ENCODE measurements around the gene PRSS33.

The PRSS33 gene

DNA sequence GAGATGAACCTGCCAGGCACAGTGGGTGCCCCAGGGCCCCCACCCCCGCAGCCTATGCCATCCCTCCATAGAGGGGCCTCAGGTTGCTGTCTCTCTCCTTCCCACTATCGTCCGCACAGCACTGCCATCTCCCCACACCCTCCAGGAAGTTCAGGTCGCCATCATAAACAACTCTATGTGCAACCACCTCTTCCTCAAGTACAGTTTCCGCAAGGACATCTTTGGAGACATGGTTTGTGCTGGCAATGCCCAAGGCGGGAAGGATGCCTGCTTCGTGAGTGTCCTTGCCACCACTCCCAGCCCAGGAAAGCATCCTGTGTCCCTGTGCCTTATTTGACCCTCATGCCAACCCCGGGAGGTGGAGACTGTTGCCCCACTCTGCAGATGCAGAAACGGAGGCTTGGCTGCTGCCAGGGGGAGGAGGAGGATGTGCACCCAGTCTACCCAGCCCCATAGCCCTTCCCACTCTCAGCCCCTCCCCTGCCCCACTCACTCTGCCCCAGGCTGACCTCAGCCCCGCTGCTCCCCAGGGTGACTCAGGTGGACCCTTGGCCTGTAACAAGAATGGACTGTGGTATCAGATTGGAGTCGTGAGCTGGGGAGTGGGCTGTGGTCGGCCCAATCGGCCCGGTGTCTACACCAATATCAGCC lies 33.6 kb upstream of the PRSS33 start:
- no peak for DNase-seq

- no peak for DNase-seq
Observed at GRCh38 chr16:2819939-2820835, 32.8 kb upstream of the PRSS33 start.

DNA sequence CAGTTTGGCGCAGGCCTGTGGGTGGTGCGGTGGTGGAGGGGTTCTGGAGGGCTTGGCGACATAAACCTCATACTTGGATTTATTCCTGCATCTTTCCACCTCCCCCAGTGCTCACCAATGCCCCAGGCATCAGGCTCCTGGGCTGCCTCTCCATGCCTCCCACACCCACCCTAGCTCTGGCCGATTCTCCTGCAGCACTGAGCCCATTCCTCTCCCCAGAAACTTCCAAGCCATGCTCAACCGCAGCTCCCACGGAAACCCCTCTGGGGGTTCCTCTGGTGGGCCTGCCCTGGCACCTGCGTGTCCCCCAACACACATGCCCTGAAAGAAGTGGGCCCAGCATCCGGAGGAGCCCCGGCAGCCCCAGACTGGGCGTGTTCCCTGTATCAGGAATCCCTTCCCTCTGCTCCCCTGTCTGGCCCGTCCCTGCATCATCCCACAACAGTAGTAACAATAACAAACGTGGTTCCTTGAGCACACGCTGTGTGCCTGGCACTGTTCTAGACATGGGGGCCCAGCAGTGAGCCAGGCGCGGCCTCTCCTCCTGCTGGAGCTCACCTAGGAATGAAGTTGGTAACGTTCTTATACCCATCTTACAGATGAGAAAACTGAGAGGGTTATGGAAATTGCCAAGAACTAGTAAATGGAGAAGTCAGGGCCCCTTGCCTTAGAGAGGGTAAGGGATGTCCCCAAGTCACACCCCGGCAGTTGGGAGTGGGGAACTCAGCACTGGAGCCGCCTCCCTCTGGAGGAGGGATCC lies 32.0 kb upstream of the PRSS33 start:
- no peak for DNase-seq

DNA sequence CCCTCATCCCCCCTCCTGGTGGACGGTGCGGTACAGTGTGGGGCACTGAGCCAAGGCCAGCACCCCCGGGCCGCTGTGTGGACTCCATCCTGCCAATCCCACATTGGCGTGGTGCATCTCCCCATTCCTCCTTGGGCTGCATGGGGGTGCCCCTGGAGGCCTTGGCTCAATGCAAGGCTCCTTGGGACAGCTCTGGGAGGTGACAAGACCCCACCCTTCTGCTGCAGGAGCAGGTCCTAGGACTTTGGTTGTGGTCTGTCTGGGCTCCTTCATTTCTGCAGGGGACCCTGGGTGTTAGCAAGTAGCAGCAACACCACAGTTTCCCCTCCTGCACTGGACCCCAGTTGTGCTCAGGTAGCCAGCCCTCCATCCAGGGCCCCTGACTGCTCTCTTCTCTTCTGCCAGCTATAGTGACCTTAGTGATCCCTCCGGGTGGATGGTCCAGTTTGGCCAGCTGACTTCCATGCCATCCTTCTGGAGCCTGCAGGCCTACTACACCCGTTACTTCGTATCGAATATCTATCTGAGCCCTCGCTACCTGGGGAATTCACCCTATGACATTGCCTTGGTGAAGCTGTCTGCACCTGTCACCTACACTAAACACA lies 31.0 kb upstream of the PRSS33 start:
- DNase-seq: no peak

- no peak for DNase-seq
Observed at GRCh38 chr16:2817340-2818271, 30.2 kb upstream of the PRSS33 start.

- DNase-seq: peak; percentile 37
Observed at GRCh38 chr16:2816751-2817339, 29.5 kb upstream of the PRSS33 start, which contains the start of gene PRSS21. Gene PRSS21 (plus strand): TSS chr16:2817237. CDS start chr16:2817269, 32 bp downstream.

DNA sequence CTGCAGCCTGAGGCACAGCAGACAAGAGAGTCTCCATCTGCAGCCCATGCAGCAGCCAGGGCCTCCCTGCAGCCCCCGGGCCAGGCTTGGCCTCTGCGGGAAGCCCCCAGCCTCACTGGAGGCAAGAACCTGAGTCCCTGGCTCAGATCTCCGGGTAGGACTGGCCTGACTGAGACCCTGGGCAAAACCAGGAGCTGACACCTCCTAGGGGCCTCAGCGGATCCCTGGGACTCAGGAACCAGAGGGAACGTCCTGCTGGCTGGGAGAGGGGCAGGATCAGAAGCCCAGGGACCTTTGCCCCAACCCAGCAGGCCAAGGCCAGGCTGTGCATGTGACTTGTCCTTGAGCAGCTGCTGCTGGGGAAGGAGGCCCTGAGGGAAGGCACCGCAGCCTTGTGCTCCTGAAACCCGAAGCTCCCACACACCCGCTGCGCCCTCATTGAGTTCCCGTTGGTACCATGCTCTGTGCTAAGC lies 28.0 kb upstream of the PRSS33 start:
- DNase-seq: no peak

DNA sequence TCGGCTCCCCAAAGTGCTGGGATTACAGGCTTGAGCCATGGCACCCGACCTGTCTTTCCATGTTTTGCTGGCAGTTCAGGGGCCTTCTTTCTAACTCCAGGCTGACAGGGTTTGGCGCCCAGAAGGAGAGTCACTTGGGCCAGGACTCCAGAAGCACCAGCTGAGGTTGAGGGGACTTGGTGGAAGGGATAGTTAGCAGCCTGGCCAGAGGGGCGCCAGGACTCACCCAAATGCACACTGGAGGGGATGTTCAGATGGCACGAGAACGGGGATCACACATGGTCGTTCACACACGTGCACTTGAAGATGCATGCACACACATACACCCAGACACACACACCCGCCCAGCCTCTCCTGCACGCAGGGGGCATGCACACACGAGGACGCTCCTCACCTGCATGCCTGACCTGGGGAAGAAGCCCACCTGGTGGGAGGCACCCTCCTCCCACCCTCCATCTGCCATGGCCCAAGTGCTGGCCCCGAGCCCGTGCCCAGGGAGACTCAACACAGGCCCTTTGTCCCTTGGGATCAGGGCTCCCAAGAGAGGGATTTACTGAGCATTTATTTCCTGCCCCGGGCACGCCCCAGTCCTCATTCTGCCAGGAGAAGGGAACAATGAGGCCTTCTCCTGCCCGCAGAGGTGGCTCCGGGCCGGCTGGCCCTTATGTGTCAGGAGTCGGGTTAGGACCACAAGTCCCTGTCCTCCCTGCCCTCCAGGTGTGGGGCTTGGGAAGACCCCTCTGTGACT lies 27.4 kb upstream of the PRSS33 start:
- DNase-seq: no peak

DNA sequence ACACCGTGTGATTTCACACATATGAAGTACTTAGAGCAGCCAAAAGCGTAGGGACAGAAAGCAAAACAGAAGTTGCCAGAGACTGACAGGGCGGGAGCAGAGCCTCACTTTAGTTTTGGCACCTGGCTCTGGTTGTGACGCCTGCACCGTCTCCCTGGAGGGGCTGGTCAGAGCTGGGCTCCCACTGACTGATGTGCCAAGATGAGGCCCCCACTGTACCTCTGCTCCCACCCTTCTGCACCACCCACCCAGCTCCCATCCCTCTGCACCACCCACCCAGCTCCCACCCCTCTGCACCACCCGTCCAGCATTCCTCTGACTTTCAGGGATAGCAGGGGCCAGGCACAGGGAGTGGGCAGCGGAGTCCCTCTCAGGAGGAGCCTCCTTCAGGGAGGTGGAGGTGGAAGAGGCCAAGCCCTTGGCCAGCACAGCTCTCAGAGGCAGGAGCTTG lies 26.4 kb upstream of the PRSS33 start:
- DNase-seq: no peak

DNA sequence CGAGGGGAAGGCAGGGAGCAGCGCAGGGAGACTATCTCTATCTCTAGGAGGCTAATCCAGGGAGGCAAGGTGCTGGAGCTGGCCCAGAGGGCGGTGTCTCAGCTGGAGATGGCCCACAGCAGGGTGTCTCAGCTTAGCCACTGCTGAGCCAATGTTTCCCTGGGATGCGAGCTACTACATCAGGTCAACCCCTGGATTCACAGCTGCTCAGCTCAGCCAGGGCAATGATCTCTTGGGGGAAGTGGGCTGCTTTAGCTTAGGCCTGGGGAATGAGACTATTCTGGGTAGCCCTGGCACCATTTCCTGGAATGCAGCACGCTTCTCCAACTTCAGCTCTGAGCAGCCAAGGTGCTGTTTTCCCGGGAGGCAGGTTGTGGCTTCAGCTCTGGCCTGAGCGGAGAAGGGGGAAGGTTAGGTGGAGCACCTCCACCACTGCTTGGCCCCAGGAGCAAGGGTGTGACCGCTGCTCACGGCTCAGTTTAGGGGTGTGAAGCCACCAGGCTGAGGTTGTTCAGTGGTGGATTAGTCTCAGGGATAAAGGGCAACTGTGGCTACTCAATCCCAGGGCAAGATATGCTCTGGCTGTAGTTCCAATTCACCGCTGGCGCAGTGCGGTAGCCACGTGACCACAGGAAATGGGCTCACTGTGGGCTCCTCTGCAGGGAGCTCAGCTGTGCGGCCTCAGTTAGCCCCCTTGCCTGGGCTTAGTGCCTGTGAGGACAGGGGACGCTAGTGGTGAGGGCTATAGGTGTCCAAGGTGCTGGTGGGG lies 24.5 kb upstream of the PRSS33 start:
- DNase-seq: no peak

DNA sequence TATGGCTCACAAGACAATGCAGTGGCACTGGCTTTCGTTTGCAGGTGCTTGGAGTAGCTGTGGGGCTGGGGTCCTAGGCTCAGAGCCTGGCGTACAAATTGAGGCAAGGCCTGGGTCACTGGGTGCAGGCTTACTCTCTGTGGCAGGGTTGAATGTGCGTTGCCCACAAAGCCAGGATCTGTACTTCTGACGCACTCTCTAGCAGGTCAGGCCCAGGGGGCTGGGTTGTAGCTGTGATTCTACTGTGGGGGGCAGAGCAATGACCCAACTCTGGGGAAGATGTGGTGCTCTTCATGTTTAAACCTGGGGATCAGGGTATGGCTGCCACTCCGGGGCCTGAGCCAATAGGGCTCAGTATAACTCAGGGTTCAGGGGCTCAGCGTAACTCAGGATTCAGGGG lies 23.3 kb upstream of the PRSS33 start:
- DNase-seq: no peak

GRCh38 chr16:2809149-2809760 lies 21.9 kb upstream of the PRSS33 start:
- DNase-seq: no peak

GRCh38 chr16:2808181-2808580 lies 20.8 kb upstream of the PRSS33 start:
- DNase-seq: no peak

GRCh38 chr16:2806286-2806685 lies 18.9 kb upstream of the PRSS33 start:
- no peak for DNase-seq

DNA sequence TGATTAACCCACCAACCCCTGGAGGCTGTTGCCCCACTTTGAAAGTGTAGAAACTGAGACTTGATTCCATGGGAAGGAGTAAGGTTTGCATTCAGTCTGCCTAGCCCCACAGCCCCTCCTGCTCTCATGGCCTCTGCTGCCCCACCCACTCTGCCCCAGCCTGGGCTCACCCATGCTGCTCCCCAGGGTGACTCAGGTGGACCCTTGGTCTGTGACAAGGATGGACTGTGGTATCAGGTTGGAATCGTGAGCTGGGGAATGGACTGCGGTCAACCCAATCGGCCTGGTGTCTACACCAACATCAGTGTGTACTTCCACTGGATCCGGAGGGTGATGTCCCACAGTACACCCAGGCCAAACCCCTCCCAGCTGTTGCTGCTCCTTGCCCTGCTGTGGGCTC lies 17.4 kb upstream of the PRSS33 start:
- no peak for DNase-seq

GRCh38 chr16:2803545-2804195 lies 16.3 kb upstream of the PRSS33 start:
- no peak for DNase-seq

- no peak for DNase-seq
Observed at GRCh38 chr16:2799859-2800226, 12.5 kb upstream of the PRSS33 start.

DNA sequence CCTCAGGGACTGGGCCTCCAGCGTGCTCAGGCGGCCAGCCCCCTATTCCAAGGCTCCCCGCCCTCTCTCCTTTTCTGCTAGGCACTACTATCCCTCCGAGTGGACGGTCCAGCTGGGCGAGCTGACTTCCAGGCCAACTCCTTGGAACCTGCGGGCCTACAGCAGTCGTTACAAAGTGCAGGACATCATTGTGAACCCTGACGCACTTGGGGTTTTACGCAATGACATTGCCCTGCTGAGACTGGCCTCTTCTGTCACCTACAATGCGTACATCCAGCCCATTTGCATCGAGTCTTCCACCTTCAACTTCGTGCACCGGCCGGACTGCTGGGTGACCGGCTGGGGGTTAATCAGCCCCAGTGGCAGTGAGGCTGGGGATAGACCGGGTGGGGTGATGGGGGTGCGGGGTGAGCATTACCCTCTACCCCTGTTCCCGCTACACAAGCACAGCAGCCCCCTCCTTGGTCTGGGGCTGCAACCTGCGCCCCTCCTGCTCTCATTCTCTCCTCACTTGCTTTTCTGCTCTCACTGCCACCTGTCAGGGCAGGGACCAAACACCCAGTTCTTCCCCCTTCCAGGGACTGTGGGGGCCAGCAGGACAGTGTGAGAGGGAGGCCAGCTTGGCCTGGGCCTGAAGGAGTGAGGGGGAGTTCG lies 12.0 kb upstream of the PRSS33 start:
- DNase-seq: no peak

All from stimulated activated CD4-positive, alpha-beta T cell treated with anti-CD3 and anti-CD28 coated beads, Interleukin-1b, Interleukin-23, amount 100 ng/mL, for 48 hours (primary cell).